OCI-LY7 (cell line): ENCODE measurements around the gene NME3. TPM values are rescaled to one million over a fixed set of nuclear protein-coding genes. Genes with fewer than 3 reads are reported as not detected.

Experiments used
- BruUV-seq: library from RNA; stranded (reverse); fragments of 400-500 nt; replicated peaks from 2 replicates; lab custom pipeline; 2021; lab: Mats Ljungman, UMichigan
- CTCF ChIA-PET: fragments of 300-600 bp; sonication (Branson Sonifier 250); formaldehyde crosslinking; loops from one replicate; lab custom pipeline; 2022; ENCODE audit warnings: antibody characterized with exemption; ENCODE audit not compliant: unreplicated experiment; lab: Charles Lee
- POLR2A ChIA-PET: fragments of 300-600 bp; sonication (Branson Sonifier 250); formaldehyde crosslinking; loops from one replicate; lab custom pipeline; 2022; ENCODE audit warnings: antibody characterized with exemption; lab: Charles Lee
- DNase-seq: peaks from one replicate; pipeline ENCODE4 v3.0.0-alpha.2; 2015; ENCODE audit warnings: low spot score
- H2AFZ ChIP-seq: fragments of 200-600 bp; sonication (generic), shearing (Covaris generic); 2 replicates; pipeline ENCODE4 v1.6.1; 2014; ENCODE audit warnings: mild to moderate bottlenecking, antibody characterized with exemption, low read length, moderate library complexity
- H3K27ac ChIP-seq: fragments of 200-600 bp; sonication (generic); 2 replicates; pipeline ENCODE4 v1.5.1; 2014; ENCODE audit warnings: mixed run types, low read depth, mild to moderate bottlenecking, moderate library complexity, low read length, inconsistent platforms; ENCODE audit not compliant: poor library complexity, severe bottlenecking
- H3K36me3 ChIP-seq: fragments of 200-600 bp; sonication (generic); 2 replicates; pipeline ENCODE4 v1.6.1; 2014; ENCODE audit warnings: mild to moderate bottlenecking, antibody characterized with exemption, low read length, moderate library complexity, mixed read lengths; ENCODE audit not compliant: insufficient read depth
- H3K4me1 ChIP-seq: fragments of 200-600 bp; sonication (generic); 2 replicates; pipeline ENCODE4 v1.5.1; 2014; ENCODE audit warnings: mild to moderate bottlenecking, low read length; ENCODE audit not compliant: insufficient read depth, poor library complexity, severe bottlenecking
- H3K4me2 ChIP-seq: fragments of 200-600 bp; sonication (generic); 2 replicates; pipeline ENCODE4 v1.6.1; 2014; ENCODE audit warnings: mild to moderate bottlenecking, low read length
- H3K4me3 ChIP-seq: fragments of 200-600 bp; sonication (generic); 2 replicates; pipeline ENCODE4 v1.5.1; 2014; ENCODE audit warnings: mild to moderate bottlenecking, low read depth, low read length; ENCODE audit not compliant: poor library complexity, severe bottlenecking
- H3K79me2 ChIP-seq: fragments of 200-600 bp; sonication (generic); 2 replicates; pipeline ENCODE4 v1.6.1; 2016; ENCODE audit warnings: low read depth, mild to moderate bottlenecking, low read length, moderate library complexity, mixed read lengths; ENCODE audit not compliant: insufficient read depth
- H3K9me2 ChIP-seq: fragments of 200-600 bp; sonication (generic); 2 replicates; pipeline ENCODE4 v1.6.1; 2016; ENCODE audit warnings: mild to moderate bottlenecking, low read length, mixed read lengths; ENCODE audit not compliant: insufficient read depth
- H3K9me3 ChIP-seq: fragments of 200-600 bp; sonication (generic); 2 replicates; pipeline ENCODE4 v1.6.1; 2014; ENCODE audit warnings: mild to moderate bottlenecking, mixed run types, low read length, mixed read lengths
- H4K20me1 ChIP-seq: fragments of 200-600 bp; sonication (generic); 2 replicates; pipeline ENCODE4 v1.6.1; 2014; ENCODE audit warnings: mild to moderate bottlenecking, antibody characterized with exemption, low read length, moderate library complexity, mixed read lengths; ENCODE audit not compliant: insufficient read depth
- CTCF ChIP-seq: fragments of 200-600 bp; sonication (generic); conservative IDR thresholded peaks from 2 replicates; pipeline ENCODE4 v1.5.1; 2014; ENCODE audit warnings: mild to moderate bottlenecking, antibody characterized with exemption, low read length, moderate library complexity, mixed read lengths
- EZH2phosphoT487 ChIP-seq: fragments of 200-600 bp; sonication (generic); IDR thresholded peaks from 2 replicates; pipeline ENCODE4 v1.6.1; 2018; ENCODE audit warnings: low read depth, borderline replicate concordance, mild to moderate bottlenecking, mixed run types, antibody characterized with exemption, low read length, moderate library complexity, mixed read lengths
- intact Hi-C: fragments of 100-400 bp; cut with micrococcal nuclease; formaldehyde crosslinking; loops from one replicate; pipeline ENCODE4 v1.10.0; 2022; ENCODE audit not compliant: unreplicated experiment
- total RNA-seq, 2 experiments: library from RNA; depleted of rRNA in 1 of 2; stranded (reverse); fragments of >200 nt in 1 of 2; shearing (Covaris generic) in 1 of 2; gene quantifications; 2 replicates each; pipeline ENCODE4 v1.2.3, GENCODE V29; 2014 to 2022

NME3 gene
- total RNA-seq, 2 experiments from 2014 or later, result 34.8 to 54.5 TPM

DNA sequence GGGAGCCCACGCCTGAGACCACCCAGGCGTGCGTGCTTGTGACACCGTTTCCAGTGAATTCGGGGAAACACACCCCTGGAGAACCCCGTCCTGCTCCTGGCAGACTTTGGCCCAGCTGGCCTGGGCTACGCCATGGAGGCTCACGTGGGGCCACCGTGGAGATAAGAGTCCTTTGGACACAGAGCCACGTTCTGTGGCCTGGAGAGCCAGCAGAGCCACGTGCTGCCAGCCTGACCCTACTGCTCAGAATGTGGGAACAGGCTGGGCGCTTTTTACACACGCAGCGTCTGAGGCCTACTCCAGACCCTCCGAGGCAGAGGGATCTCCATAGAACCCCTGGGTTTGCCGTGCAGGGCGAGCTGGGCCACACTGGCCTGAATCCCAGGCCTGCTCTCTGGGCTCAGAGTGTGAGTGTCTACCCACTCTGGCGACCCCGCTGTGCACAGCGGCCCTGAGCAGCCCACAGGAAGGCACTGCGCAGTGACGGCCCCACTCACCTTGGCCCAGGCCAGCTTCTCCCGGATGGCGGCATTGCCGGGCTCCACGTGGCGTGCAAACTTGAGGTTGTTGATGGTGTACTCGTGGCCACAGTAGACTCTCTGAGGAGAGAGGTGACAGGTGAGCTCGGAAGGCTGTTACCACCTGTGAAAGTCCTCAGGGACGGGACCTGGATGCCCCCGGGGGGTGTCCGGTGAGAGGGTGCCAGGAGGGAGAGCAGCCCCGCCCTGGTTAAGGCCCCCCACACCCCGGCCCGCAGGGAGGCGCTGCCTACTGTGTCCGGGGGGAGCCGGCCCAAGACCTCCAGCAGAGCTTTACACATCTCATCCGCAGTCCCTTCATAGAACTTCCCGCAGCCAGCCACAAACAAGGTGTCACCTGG is 45.3 kb upstream of the NME3 start:
- Histone ChIP-seq H3K4me3 (no peak overlapping the region), H3K36me3 (no peaks in the 10 kb centered on the region), H4K20me1 (no peaks in the 10 kb centered on the region), H3K4me1 (no peaks in the 10 kb centered on the region), H3K27ac (no peak overlapping the region), H3K79me2 (no peaks in the 10 kb centered on the region), H3K9me3 (no peaks in the 10 kb centered on the region), H3K9me2 (no peaks in the 10 kb centered on the region), H2AFZ (no peak overlapping the region), H3K4me2 (no peak overlapping the region)
- CTCF ChIA-PET, result no interaction called here
- DNase-seq, result no peak
- intact Hi-C loops, result no loop called here
- BruUV-seq, result no TSS peak
- POLR2A ChIA-PET, result no interaction called here
- TF ChIP-seq CTCF, result no peak
- no peak for TF ChIP-seq EZH2phosphoT487

GRCh38 chr16:1815461-1815860 is 44.1 kb upstream of the NME3 start:
- no peak for DNase-seq
- no TSS peak for BruUV-seq
- no peaks in the 10 kb centered on the region for H3K36me3 ChIP-seq
- H3K4me2 ChIP-seq, result no peak overlapping the region
- ChIA-PET CTCF (no interaction called here), POLR2A (no interaction called here)
- H3K9me2 ChIP-seq, result no peaks in the 10 kb centered on the region
- H2AFZ ChIP-seq, result no peak overlapping the region
- H4K20me1 ChIP-seq, result no peaks in the 10 kb centered on the region
- H3K27ac ChIP-seq, result no peak overlapping the region
- intact Hi-C loops, result no loop called here
- H3K4me3 ChIP-seq, result no peak overlapping the region
- H3K79me2 ChIP-seq, result no peaks in the 10 kb centered on the region
- H3K4me1 ChIP-seq, result no peaks in the 10 kb centered on the region
- TF ChIP-seq CTCF (no peak), EZH2phosphoT487 (no peak)
- H3K9me3 ChIP-seq, result no peaks in the 10 kb centered on the region

GRCh38 chr16:1812732-1813163 is 41.4 kb upstream of the NME3 start:
- H3K4me2 ChIP-seq, result no peak overlapping the region
- POLR2A ChIA-PET, result no interaction called here

More at GRCh38 chr16:1812732-1813163, 41.4 kb upstream of the NME3 start:
- no peak overlapping the region for H3K4me3 ChIP-seq
- TF ChIP-seq CTCF (peak; percentile 69), EZH2phosphoT487 (no peak)
- CTCF ChIA-PET, result no interaction called here
- no peaks in the 10 kb centered on the region for H3K4me1 ChIP-seq
- DNase-seq, result peak; percentile 35
- H4K20me1 ChIP-seq, result no peaks in the 10 kb centered on the region
- intact Hi-C loops, result no loop called here
- no peak overlapping the region for H2AFZ ChIP-seq
- no peaks in the 10 kb centered on the region for H3K9me2 ChIP-seq
- no peak overlapping the region for H3K27ac ChIP-seq
- no TSS peak for BruUV-seq
- H3K36me3 ChIP-seq, result no peaks in the 10 kb centered on the region
- no peaks in the 10 kb centered on the region for H3K9me3 ChIP-seq
- H3K79me2 ChIP-seq, result no peaks in the 10 kb centered on the region
